EH (cell line): ENCODE measurements around the gene TMX3.

Experiments
- DNase-seq: peaks from one replicate; pipeline ENCODE4 v3.0.0-alpha.2; 2015; ENCODE audit warnings: low read depth

Gene TMX3, protein sequence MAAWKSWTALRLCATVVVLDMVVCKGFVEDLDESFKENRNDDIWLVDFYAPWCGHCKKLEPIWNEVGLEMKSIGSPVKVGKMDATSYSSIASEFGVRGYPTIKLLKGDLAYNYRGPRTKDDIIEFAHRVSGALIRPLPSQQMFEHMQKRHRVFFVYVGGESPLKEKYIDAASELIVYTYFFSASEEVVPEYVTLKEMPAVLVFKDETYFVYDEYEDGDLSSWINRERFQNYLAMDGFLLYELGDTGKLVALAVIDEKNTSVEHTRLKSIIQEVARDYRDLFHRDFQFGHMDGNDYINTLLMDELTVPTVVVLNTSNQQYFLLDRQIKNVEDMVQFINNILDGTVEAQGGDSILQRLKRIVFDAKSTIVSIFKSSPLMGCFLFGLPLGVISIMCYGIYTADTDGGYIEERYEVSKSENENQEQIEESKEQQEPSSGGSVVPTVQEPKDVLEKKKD

DNA sequence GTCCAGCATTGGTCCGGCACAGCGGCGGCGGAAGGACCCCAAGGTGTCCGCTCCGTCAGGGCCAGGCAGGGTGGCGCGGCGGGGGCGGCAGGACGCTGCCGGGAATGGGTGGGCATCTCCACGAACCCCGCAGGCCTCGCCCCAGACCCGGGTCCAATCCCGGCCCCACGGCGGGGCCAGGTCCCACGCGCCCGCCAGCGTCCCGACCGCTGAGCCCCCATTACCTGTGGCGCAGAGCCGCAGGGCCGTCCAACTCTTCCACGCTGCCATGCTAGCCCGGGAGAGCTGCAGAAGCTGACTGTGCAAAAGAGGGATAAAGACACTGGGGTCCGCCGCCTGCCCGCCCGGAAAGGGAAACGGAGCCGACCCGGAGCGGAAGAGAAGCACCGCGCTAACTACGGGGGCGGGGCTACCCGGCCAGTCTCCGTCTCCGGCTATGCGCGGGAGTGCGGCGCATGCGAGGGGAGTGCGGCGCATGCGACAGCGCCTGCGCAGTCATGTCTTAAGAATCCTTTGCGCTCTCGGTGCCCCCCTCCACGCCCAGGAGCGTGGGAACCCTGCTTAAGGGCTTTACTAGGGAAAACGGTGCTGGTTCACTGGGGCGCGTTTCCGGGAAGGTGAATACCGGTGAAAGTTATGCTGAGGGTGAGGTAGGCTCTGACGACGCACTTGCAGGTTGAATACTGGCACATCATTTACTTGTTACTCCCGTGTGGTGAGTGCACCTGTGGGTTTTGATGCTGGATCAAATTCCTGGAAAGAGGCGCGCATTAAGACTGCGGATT lies at the start of gene TMX3:
TMX3 (minus strand) TSS at position 397 of the 785 bp plus-strand sequence; CDS start at position 270, 127 bp downstream.
- peak; percentile 94 for DNase-seq

GRCh38 chr18:68764016-68764415 lies 49.1 kb upstream of the TMX3 start:
- DNase-seq: peak; percentile 39

DNA sequence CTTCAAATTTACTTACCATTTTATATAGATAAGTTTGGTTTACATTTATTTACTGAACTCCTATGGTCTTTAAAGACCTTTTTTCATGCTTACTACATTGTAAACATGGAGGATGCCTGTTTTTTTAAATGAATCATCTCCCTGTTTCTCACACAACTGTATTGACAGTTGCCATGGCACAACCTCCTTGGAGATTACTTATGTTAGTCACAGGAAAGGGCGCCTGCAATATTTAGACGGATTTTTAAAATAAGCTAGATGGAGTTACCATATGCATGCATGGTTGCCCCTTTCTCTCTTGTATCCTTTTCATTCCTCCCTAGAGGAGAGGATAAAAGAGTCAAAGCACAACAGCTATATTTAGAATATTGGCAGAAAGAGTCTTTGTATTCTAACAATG lies 48.2 kb upstream of the TMX3 start:
- DNase-seq: peak; percentile 36

- DNase-seq: no peak
Measured at GRCh38 chr18:68759308-68759707, 44.4 kb upstream of the TMX3 start.

GRCh38 chr18:68757126-68757525 lies 42.2 kb upstream of the TMX3 start:
- DNase-seq: peak; percentile 37

- DNase-seq: peak; percentile 82
Measured at GRCh38 chr18:68742206-68742605, 27.3 kb upstream of the TMX3 start.

- DNase-seq: peak; percentile 44
Measured at GRCh38 chr18:68740966-68741365, 26.1 kb upstream of the TMX3 start.

DNA sequence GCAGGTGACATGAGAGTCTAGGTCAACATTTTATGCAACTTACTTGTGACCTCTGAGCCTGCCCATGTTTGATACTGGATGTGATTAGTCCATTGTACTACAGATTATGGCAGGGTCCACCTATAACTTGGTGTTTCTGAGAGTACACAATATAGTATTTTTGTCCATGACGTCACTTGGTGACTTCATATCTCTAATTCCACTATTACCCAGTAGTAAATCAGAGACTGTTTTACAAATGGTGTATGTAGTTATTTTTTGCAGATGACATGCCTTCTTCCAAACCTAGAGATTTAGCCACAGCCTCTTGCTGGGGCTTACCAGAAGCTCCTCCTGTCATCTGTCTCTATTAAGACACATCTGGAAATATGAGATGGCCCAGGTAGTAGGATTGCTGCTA lies 24.6 kb upstream of the TMX3 start:
- no peak for DNase-seq

DNA sequence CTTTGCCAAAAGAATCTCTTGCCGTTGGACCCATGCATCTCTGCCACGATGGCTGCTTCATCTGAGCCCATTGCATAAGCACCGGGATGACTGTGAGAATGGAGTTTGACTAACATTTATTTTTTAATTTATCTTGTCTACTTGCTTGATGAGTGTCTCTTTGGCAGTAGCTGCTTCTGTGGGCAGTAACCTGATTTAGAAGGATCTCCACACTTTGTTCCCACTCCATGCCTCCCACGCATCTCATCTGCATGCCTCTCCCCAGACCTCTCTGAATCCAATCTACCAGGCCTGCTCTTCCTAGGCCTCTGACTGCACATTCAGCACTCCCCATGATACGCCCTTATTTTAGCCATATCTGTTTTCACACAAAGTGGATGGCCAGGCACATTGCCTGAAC lies 23.7 kb upstream of the TMX3 start:
- DNase-seq: no peak

DNA sequence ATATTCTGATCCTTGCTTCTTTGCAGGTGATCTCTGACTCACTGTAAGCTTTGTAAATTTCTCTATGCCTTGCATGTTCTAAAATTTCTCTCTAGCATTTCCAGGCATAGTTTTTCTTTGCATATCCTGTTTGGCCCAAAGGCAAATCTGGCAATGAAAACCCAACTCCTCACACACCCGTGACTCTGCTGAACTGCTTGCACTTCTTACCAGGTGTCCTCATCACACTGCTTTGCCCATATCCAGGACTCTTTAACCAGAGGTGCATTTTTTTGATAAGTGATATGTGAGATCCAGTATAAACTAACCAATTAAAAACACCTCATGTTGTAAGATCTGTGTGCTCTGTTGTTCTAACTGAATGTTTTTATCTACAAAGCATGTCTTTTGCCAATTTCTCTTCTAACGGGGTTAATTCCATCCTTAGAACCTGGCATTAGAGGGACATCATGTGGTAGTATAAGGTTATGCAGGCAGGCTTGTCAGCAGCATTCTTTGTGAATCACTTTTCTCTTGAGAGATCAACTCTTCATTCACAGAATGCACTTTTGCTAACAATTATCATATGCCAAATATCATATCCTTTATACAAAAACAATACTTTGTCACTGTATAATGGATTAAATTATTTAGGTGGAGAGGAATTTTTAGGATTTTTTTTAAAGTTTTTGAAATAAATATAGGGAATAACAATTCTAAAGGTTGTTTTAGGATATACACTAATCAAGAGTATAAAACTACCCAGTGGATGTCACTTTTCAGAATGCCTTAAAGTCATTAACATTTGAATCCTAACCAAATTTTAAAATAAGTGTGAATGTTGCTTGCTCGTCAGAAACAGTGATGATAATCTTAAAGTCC lies 20.8 kb upstream of the TMX3 start:
- peak; percentile 75 for DNase-seq

DNA sequence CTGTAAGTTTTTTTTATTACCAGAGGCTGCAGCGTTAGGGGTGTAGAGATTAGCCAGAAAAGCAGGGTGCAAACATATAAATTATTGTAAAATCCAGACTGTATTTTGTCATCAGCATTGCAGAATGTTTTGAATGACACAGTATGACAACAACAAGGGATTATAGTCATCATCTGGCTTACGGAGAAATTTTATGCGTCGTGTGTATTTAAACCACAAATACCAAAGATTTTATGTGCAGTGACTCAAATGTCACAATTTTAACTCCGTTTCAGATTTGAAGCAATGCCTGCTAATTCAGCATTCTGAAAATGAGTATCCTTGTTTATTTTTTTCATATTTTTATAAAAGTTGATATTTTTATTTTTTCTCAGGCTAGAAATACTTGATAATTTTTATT lies 19.4 kb upstream of the TMX3 start:
- peak; percentile 83 for DNase-seq

- no peak for DNase-seq
Measured at GRCh38 chr18:68733707-68734106, 18.8 kb upstream of the TMX3 start.

GRCh38 chr18:68728081-68728700 lies 13.3 kb upstream of the TMX3 start:
- no peak for DNase-seq

GRCh38 chr18:68727506-68727905 lies 12.6 kb upstream of the TMX3 start:
- DNase-seq: no peak

DNA sequence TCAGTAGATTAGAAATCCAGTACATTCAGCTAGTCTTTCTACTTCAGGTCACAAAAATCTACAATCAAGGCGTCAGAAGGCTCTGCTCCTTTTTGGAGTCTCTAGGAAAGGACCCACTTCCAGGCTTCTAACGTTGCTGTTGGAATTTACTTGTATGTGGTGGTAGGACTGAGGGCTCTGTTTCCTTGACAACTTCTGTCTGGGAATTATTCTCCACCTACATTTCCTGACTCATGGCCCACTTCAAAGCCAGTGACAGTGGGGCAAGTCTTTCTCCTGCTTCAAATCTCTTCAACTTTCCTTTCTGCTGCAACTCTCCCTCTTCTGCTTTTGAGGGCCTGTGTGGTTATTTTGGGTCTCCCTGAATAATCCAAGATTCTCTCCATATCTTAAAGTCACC lies 10.4 kb upstream of the TMX3 start:
- no peak for DNase-seq

DNA sequence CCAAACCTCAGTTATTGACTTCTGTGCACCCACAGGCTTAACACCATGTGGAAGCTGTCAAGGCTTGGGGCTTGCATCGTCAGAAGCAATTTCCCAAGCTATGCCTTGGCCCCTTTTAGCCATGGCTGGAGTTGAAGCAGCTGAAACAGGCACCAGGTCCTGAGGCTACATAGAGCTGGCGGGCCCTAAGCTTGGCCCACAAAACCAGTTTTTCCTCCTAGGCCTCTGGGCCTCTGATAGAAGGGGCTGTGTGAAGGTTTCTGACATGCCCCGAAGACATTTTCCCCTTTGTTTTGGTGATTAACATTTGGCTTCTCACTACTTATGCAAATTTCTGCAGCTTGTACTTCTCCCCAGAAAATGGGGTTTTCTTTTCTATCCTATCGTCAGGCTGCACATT lies 9.1 kb upstream of the TMX3 start:
- DNase-seq: no peak

DNA sequence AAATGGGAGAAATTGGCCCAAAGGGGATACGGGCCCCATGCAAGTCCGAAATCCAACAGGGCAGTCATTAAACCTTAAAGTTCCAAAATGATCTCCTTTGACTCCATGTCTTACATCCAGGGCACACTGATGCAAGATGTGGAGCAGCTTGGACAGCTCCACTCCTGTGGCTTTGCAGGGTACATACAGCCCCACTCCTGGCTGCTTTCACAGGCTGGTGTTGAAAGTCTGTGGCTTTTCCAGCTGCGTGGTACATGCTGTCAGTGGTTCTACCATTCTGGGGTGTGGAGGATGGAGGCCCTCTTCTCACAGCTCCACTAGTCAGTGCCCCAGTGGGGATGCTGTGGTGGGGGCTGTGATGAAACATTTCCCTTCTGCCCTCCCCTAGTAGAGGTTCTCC lies 8.6 kb upstream of the TMX3 start:
- DNase-seq: no peak

- no peak for DNase-seq
Measured at GRCh38 chr18:68722821-68723220, 7.9 kb upstream of the TMX3 start.

DNA sequence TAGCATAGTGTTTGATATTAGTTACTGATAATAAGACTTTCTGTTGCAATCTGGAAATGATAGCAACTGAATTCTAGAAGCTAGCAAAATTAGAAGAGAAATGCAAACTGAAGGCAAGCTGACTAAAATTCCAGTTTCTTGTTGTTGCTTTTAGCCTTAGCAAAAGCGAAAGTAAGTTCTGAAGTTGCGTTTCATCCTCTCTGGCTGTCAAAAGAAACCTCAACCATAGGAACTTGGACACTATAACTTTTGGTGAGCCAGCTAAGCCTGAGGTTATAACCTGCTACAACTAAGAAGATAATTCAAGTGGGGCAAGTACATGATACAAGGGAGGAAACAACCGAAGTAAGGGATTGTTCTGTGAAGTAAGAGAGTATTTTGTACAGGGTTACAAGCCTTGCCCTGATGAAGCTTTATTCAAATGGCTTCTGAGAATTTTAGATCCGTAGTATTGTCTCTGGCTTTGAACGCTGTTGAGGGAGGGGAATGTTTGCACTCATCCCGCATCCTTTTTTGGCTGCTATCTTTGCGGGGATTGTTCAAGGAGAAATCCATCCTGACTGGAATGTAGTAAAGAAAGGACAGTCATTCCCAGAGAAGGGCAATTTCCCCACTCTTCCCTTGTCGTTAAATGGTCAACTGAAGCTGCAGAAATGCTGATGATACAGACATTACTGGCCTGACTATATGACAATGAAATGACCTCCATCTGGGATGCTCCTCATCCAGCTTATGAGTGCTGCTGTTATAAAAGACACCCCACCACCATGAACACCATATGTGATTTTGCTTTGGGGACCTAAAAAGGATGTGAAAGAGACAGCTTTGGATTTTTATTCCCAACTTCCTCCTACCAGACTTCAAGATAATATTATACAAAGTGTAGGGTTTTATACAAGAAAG lies 7.0 kb upstream of the TMX3 start:
- DNase-seq: peak; percentile 30

GRCh38 chr18:68714366-68714711 lies 569 bp downstream of the TMX3 start:
- no peak for DNase-seq

- peak; percentile 43 for DNase-seq
Measured at GRCh38 chr18:68713796-68714195, 1.1 kb downstream of the TMX3 start.
